ENCODE results near the gene ACSF3.

DNA sequence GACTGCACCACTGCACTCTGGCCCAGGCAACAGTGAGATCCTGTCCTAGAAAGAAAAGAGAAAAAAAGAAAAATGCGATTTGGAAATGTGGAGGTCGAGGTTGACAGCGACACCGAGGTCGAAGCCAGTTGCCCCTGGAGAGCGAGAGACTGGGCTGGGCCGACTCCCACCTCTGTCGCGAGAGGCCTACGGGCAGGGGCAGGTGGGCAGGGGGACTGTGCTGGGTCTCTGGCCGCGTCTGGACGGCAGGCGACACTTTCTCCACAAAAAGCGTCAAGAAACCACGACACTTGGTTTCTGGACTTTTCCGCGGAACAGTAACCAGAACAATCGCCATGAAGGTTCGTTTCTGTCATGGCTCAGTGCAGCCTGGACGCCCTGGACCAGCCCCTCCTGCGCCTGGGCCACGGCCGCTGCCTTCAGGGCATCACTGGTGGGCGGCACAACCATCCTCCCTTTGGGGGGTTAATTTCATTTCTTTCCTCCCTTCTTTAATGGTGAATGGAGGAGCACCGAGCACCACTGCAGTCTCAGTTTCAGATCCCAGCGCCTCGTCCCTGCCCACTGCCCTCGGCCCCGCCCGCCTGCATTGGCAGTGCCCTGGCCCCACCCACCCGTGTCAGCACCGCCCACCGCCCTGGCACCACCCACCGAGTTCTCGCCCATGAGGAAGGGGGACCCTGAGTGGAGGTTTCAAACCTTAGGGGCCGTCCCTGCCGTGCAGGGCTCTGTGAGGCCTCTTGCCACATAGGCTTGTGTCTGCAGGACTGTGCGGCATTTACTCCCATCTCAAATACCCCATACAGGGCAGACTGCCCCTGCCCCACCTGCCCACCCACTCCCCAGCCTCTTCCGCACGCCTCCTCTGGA is 59.4 kb downstream of the ACSF3 start:
- TF ChIP-seq, protein P1, sequence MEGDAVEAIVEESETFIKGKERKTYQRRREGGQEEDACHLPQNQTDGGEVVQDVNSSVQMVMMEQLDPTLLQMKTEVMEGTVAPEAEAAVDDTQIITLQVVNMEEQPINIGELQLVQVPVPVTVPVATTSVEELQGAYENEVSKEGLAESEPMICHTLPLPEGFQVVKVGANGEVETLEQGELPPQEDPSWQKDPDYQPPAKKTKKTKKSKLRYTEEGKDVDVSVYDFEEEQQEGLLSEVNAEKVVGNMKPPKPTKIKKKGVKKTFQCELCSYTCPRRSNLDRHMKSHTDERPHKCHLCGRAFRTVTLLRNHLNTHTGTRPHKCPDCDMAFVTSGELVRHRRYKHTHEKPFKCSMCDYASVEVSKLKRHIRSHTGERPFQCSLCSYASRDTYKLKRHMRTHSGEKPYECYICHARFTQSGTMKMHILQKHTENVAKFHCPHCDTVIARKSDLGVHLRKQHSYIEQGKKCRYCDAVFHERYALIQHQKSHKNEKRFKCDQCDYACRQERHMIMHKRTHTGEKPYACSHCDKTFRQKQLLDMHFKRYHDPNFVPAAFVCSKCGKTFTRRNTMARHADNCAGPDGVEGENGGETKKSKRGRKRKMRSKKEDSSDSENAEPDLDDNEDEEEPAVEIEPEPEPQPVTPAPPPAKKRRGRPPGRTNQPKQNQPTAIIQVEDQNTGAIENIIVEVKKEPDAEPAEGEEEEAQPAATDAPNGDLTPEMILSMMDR (IDR thresholded peaks at IDR 0.05), result no peak
- TF ChIP-seq EZH2 (IDR thresholded peaks at IDR 0.05; ENCODE audit: borderline replicate concordance, insufficient read depth, low read depth, low read length, poor library complexity, severe bottlenecking), result no peak

Data from B cell (primary cell).